Hepatocyte (in vitro differentiated cells): ENCODE measurements around the gene HOXD10. TPM values are rescaled to one million over a fixed set of nuclear protein-coding genes. Genes with fewer than 3 reads are reported as not detected.

Source experiments
- DNase-seq: peaks from one replicate; pipeline ENCODE4 v3.0.0-alpha.2; 2016; ENCODE audit warnings: low spot score
- H2AFZ ChIP-seq: fragments of 200-600 bp; sonication (generic); 2 replicates; pipeline ENCODE4 v1.6.0; 2016; ENCODE audit warnings: antibody characterized with exemption, mild to moderate bottlenecking
- H3K27ac ChIP-seq: fragments of 200-600 bp; sonication (generic); 2 replicates; pipeline ENCODE4 v1.5.1; 2016; ENCODE audit warnings: mild to moderate bottlenecking
- H3K27me3 ChIP-seq: fragments of 200-600 bp; sonication (generic); 2 replicates; pipeline ENCODE4 v1.6.1; 2016
- H3K36me3 ChIP-seq: fragments of 200-600 bp; sonication (generic); replicated peaks from 2 replicates; pipeline ENCODE4 v1.5.1; 2016; ENCODE audit warnings: low read depth; ENCODE audit not compliant: insufficient read depth
- H3K4me1 ChIP-seq: fragments of 200-600 bp; sonication (generic); 2 replicates; pipeline ENCODE4 v1.5.1; 2016; ENCODE audit warnings: mild to moderate bottlenecking, moderate library complexity; ENCODE audit not compliant: insufficient read depth
- H3K4me2 ChIP-seq: fragments of 200-600 bp; sonication (generic); 2 replicates; pipeline ENCODE4 v1.6.0; 2016
- H3K4me3 ChIP-seq: fragments of 200-600 bp; sonication (generic); 2 replicates; pipeline ENCODE4 v1.5.1; 2016; ENCODE audit warnings: mild to moderate bottlenecking
- H3K79me2 ChIP-seq: fragments of 200-600 bp; sonication (generic); 2 replicates; pipeline ENCODE4 v1.6.0; 2017; ENCODE audit warnings: mild to moderate bottlenecking
- H3K9me2 ChIP-seq: fragments of 200-600 bp; sonication (generic); replicated peaks from 2 replicates; pipeline ENCODE4 v1.6.0; 2017; ENCODE audit warnings: mild to moderate bottlenecking; ENCODE audit not compliant: insufficient read depth
- H3K9me3 ChIP-seq: fragments of 200-600 bp; sonication (generic); 2 replicates; pipeline ENCODE4 v1.5.1; 2016; ENCODE audit warnings: low read depth, mild to moderate bottlenecking
- H4K20me1 ChIP-seq: fragments of 200-600 bp; sonication (generic); 2 replicates; pipeline ENCODE4 v1.6.0; 2016; ENCODE audit warnings: mild to moderate bottlenecking; ENCODE audit not compliant: insufficient read depth, poor library complexity, severe bottlenecking
- CTCF ChIP-seq: fragments of 200-600 bp; sonication (generic); IDR thresholded peaks from 2 replicates; pipeline ENCODE4 v1.5.1; 2016; ENCODE audit warnings: antibody characterized with exemption, mild to moderate bottlenecking; ENCODE audit not compliant: poor library complexity
- EZH2 ChIP-seq: fragments of 200-600 bp; sonication (generic); IDR thresholded peaks from 2 replicates; pipeline ENCODE4 v1.6.1; 2016; ENCODE audit warnings: antibody characterized with exemption, mild to moderate bottlenecking, borderline replicate concordance
- EZH2phosphoT487 ChIP-seq: fragments of 200-600 bp; sonication (generic); IDR thresholded peaks from one replicate; pipeline ENCODE4 v1.6.1; 2018; ENCODE audit warnings: antibody characterized with exemption, mild to moderate bottlenecking, low read depth, moderate library complexity; ENCODE audit not compliant: unreplicated experiment, severe bottlenecking
- WGBS: methylation state at CpG from one replicate; pipeline ENCODE4 v1.1.6; 2016; ENCODE audit warnings: low lambda C conversion rate; ENCODE audit errors: missing lambda C conversion rate; 5-methylcytosine and 5-hydroxymethylcytosine counted together
- polyA plus RNA-seq: library from polyadenylated mRNA; unstranded; fragments of >200 nt; fragmentation: Nextera tagmentation; extraction: Ambion mirVana; gene quantifications from 2 replicates; pipeline ENCODE4 v1.2.1, GENCODE V29; 2016
- total RNA-seq: library from RNA; depleted of rRNA; stranded (reverse); fragments of >200 nt; gene quantifications from 2 replicates; pipeline ENCODE4 v1.2.3, GENCODE V29; 2014

Gene HOXD10
- total and polyA plus RNA-seq, 2 experiments from 2014 or later = 5.1 to 8.5 TPM

DNA sequence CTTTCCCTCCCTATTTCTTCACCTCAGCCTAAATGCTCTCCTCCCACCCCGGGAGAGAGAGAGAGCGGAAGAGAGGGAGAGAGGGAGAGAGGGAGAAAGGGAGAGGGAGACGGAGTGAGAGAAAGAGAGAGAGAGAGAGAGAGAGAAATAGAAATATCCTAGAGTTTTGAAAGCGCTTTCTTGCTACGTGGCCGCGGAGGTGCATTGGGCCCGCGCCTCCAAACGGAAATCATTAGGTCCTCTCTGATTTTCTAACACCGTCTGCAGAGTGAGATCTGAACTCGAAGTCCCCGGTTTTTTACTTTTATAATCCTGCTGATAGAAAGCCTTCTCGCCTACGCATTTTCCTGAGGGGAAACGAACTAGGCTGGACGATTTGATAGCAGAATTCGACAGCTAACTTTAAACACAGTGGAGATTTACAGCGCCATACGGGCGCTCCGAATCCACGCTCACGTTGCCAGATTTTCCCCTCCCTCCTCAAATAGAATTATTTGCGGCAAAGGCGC lies 31.9 kb upstream of the HOXD10 start:
- no peaks in the 10 kb centered on the region for H3K9me3 ChIP-seq
- TF ChIP-seq EZH2phosphoT487 (peak; percentile 68), EZH2 (peak; percentile 80), CTCF (no peak)
- peaks cover 95% of the 10 kb centered on the region for H3K27me3 ChIP-seq

DNA sequence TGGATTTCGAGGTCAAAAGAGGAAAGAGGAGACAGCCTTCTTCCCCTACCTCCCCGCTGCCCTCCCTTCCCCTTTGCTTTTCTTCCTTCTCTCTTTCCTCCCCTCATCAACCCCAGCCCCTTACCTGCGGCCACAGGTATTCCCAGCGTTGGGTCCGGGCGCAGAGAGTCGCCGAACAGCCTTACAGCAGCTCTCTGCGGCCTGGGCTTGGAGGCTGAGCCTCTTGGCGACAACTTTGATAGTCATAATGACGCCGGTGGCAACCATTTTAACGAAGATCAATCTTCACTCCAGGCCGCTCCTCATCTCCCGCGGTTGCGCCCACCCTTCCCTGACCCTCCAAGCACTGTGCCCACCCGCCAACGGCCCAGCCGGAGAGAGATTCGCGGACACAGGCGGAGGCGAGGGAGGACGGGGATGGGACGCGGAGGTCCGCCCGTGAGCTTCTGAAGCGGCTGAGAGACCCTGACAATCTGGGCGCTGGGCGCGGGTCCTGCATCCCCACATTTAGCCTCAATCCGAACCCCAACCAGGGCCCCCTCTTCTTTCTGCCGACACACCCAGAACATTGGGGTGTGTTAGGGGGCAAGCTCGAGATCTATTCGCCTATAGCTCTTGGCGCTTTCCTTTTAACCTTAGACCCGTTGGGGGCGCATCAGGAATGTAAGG lies 31.3 kb upstream of the HOXD10 start:
- no peak for DNase-seq
- peak overlapping the region; percentile 51 for H3K4me3 ChIP-seq
- no peaks in the 10 kb centered on the region for H3K9me3 ChIP-seq
- peaks cover 55% of the 10 kb centered on the region for H3K79me2 ChIP-seq
- peak overlapping the region; percentile 84 for H3K4me2 ChIP-seq
- TF ChIP-seq CTCF (no peak), EZH2phosphoT487 (no peak), EZH2 (peak; percentile 66)
- H4K20me1 ChIP-seq = no peaks in the 10 kb centered on the region
- peaks cover 11% of the 10 kb centered on the region for H3K4me1 ChIP-seq
- no peaks in the 10 kb centered on the region for H3K36me3 ChIP-seq
- peak overlapping the region; percentile 88 for H3K27ac ChIP-seq
- 3% methylated on average over 36 of the region's 40 CpGs for WGBS
- no peaks in the 10 kb centered on the region for H3K9me2 ChIP-seq
- peaks cover 98% of the 10 kb centered on the region for H3K27me3 ChIP-seq
- peak overlapping the region; percentile 22 for H2AFZ ChIP-seq

More for the DNA sequence above, 31.9 kb upstream of the HOXD10 start:
- Histone ChIP-seq H3K9me2 (no peaks in the 10 kb centered on the region), H3K4me3 (peak overlapping the region; percentile 51), H3K4me2 (peak overlapping the region; percentile 84), H4K20me1 (no peaks in the 10 kb centered on the region), H3K36me3 (no peaks in the 10 kb centered on the region), H2AFZ (peak overlapping the region; percentile 22), H3K79me2 (peaks cover 50% of the 10 kb centered on the region), H3K27ac (peak overlapping the region; percentile 88), H3K4me1 (peaks cover 11% of the 10 kb centered on the region)
- DNase-seq = no peak
- WGBS = 2% methylated on average over 25 of the region's 26 CpGs

- Histone ChIP-seq H3K4me2 (peak overlapping the region; percentile 84), H4K20me1 (no peaks in the 10 kb centered on the region), H3K27me3 (peaks cover 100% of the 10 kb centered on the region), H2AFZ (peak overlapping the region; percentile 22), H3K4me1 (peaks cover 11% of the 10 kb centered on the region), H3K36me3 (no peaks in the 10 kb centered on the region), H3K9me2 (no peaks in the 10 kb centered on the region), H3K4me3 (peak overlapping the region; percentile 51), H3K79me2 (peaks cover 56% of the 10 kb centered on the region), H3K9me3 (no peaks in the 10 kb centered on the region), H3K27ac (peak overlapping the region; percentile 88)
- 3% methylated on average over 41 of the region's 46 CpGs for WGBS
- TF ChIP-seq EZH2phosphoT487 (no peak), CTCF (peak; percentile 73), EZH2 (peak; percentile 9)
- peak; percentile 76 for DNase-seq
Measured at GRCh38 chr2:176085861-176086771, 30.5 kb upstream of the HOXD10 start.
